NOMO-1 treated with DMSO at 0.1 percent for 48 hours (cell line): ENCODE results near the gene LAMB2.

Experiments used
- DNase-seq: peaks from one replicate; lab custom pipeline; 2025; ENCODE audit not compliant: unreplicated experiment; lab: John Stamatoyannopoulos, UW

The LAMB2 gene

GRCh38 chr3:49122022-49122421, 10.8 kb downstream of the LAMB2 start:
- no peak for DNase-seq

GRCh38 chr3:49121132-49121736, 11.6 kb downstream of the LAMB2 start:
- DNase-seq: no peak

- peak; percentile 79 for DNase-seq
These were observed 12.3 kb downstream of the LAMB2 start, which contains the start of gene USP19 for GRCh38 chr3:49120438-49121131. Gene USP19 (minus strand): TSS chr3:49120823. CDS start chr3:49119145, 1,678 bp downstream.

GRCh38 chr3:49120096-49120437, 12.8 kb downstream of the LAMB2 start:
- DNase-seq: no peak

GRCh38 chr3:49119439-49119838, 13.4 kb downstream of the LAMB2 start:
- DNase-seq: no peak

DNA sequence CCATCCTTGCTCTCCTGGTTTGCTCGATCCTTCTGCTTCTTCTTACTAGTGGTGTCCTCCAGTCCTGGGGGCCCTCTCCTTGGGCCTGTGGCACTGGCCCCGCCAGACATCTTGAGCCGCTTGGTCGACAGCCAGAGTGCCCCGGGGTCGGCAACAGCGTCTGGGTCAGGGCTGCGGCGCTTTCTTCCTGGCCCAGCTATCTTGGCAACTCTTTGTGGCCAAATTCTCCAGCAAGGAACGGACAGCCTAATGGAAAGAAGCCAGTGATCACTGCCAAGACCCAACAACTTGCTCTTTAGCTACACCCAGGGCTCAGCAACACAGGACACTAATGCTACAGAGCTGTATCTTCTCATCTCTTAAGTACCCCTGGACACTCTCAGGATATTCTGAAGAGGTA, 13.8 kb downstream of the LAMB2 start:
- no peak for DNase-seq

- DNase-seq: no peak
These were observed 20.6 kb downstream of the LAMB2 start for GRCh38 chr3:49112262-49112661.

DNA sequence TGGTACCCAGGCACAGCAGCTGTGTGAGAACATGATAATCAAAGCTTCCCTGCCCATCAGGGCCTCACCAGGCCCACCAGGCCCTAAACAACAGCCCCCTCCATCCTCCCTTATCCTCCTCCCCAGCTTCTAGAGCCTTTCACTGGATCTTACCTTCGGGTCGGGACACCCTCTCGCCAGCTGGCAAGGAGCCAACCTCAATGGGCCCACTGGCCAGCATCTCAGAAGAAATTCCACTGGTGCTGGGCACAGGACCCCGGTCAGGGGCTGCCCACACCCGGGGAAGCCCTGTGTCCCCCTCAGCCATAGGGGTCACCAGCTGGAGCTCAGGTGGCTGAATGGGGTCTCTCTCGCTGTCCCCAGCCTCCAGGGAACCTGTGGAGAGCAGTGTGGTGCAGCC, 21.5 kb downstream of the LAMB2 start:
- DNase-seq: no peak

GRCh38 chr3:49110780-49111179, 22.1 kb downstream of the LAMB2 start:
- no peak for DNase-seq

DNA sequence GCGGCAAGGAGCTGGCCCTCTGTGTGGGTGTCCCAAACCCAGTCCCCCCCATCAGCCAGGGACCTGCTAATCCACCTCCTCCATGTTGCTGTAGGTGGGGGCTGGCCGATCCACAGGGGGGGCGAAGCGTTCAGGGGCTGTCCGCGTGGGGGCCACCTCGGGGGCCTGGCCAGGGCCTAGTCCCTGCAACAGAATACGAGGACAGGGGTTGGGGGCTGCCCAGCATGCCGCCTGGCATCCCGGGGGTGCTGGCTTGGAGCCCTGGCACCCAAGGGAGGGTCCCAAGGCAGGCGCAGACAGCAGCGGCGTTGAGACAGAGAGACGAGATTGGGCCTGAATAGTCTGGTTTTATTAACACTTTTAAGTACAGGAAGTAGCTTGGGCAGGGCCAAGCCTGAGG, 24.5 kb downstream of the LAMB2 start:
- DNase-seq: no peak

DNA sequence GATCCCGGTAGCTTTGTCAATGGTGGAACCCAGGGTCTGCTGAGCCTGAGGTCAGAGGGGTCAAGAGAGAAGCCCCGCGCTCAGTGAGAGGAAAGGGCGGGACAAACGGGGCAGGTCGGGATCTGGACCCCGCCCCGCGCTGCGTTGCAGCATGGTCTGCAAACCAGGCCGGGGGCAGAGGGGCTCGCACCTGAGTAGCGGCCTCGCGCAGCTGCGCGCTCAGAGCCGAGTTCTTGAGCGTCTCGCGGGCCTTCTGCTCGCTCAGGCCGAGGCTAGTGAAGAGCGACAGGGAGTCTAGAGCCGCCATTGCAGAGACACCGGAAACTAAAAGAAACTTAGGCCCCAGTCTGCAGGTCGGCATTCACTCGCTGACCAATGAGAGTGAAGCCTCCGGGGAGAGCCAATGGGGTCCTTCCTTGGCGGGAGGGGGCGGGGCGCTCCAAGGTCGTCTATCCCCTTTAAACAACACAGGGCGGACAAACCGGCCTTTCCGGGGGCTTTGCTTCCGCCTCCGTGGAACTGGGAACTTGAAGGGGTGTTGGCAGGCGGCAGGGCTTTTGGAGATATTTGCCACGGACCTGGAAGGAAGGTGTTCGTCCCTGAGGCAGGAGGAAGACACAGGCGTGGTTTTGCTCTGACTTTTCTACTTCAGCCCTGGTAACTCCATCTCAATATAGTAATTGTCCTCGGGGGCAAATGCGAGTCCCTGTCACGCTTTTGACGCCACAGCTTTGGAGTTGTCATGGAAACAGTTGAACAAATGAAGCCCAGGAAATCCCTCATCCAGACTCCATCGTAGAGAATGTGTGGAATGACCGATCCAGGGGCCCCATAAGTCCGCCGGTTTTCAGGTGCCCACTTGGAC, 28.2 kb downstream of the LAMB2 start, which contains the start of gene QARS1:
TSS of gene QARS1 (minus strand) at position 331 of the 865 bp plus-strand sequence. CDS start at position 307, 24 bp downstream.
- peak; percentile 92 for DNase-seq

- DNase-seq: no peak
These were observed 28.8 kb downstream of the LAMB2 start for GRCh38 chr3:49104052-49104426.

DNA sequence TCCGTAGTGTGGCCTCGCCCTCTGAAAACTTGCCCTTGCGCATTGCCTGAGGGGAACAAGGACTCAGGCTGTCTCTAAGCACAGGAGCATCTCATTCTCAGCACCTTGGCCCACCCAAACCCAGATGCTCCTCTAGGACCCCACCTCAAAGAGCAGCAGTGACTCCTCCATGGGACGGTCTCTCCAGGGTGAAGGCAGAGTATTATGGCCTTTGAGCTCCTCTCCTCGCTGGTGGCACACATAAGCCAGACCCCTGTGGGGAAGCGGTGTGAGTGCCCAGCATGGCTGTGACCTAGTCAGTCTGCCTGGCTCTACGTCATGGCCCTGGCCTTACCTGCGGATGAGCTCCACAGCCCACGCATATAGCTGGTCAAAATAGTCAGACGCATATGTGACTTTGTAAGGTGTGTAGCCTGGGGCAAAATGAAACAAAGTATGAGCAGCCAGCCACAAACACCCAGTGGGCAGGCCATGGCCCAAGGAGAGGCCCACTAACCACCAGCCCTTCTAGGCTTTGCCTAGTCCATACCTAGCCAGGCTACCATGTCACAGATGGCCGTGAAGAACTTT, 32.7 kb downstream of the LAMB2 start:
- no peak for DNase-seq

DNA sequence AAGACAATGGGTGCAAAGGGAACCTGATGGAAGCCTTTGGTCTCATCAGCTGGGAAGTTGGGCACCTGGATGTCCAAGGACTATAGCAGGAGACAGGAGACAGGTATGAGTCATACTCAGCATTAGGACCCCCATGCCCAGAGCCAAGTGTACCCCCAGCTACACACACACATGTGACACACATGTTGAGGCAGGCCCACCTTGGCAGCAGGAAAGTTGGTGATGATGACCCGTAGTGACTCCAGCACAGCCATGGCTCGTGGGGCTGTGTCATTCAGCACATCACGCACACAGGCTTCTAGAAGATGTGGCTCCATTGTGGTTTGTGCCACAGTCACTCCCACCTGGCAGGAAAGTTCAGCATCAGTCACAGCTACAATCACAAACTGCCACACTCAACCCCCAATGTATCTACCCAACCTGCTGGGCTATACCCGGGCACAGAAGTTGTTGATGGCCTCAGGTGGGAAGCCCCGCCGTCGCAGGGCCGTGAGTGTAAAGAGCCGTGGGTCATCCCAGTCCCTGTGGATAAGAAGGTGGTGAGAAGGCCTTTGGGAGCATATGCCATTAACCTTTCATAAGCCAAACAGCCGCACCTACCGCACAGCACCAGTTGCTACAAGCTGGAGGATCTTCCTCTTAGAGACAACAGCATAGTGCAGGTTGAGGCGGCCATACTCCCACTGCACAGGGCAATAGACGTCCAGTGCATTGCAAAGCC, 33.8 kb downstream of the LAMB2 start:
- no peak for DNase-seq

GRCh38 chr3:49098429-49098828, 34.4 kb downstream of the LAMB2 start:
- no peak for DNase-seq

DNA sequence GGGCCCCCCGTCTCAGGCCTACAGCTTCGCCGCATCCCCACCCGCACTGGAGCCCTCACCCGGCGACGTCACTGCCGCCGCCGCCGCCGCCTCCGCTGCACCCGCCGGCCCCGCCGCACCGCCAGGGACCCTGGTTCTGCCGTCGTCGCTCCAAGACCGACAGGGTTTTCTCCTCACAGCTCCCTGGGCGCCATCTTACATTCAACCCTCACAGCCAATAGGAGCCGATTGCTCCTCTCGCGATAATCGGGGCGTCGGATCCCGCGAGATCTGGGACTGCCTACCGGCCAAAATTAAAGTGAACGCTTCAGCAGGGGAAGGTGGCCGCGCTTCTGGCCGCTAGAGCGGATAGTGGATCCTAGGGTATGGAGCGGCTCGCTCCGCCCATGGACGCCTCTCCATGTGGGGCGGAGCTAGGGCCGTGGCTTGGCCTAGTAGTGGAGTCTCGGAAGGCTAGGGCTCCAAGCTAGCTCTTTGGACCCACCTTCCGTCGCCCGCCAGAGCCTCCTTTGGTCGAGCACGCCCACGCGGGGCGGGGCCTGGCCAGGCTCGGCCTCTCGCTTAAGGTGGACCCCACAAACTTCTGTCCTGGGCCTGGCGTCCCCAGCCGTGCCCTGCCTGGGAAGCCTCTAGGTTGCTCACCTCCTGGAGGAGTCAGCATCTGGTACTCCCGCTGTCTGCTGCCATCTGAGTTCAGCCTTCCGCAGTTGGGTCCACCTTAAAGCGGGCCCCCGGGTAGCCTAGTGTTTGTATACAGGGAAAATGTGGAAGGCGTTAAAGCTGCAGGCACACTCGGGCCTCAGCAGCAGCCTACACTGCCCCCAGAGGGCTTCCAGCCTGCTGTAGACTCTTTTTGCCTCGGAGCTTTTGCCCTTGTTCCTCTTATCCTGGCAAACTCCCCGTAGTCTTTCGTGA, 38.7 kb downstream of the LAMB2 start, which contains the start of gene QRICH1:
TSS of gene QRICH1 (minus strand) at position 219 of the 915 bp plus-strand sequence. CDS start 17,054 bp downstream, outside the sequence.
- DNase-seq: peak; percentile 97

- peak; percentile 65 for DNase-seq
These were observed 39.7 kb downstream of the LAMB2 start for GRCh38 chr3:49092938-49093852.

- DNase-seq: no peak
These were observed 51.4 kb downstream of the LAMB2 start for GRCh38 chr3:49081429-49081828.

DNA sequence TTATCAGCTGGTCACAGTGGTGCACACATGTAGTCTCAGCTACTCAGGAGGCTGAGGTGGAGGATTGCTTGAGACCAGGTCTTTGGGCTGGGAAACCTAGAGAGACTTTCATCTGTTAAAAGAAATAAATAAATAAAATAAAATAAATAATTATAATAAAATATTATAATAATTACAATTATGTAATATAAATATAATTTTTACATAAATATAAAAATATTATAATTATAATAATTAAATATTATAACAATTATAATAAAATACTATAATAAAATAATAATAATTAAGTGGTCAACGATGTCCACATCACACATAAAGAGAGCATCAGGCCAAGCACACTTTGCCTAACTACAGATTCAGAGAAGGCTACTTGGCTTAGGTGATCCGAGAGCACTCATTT, 53.6 kb downstream of the LAMB2 start:
- no peak for DNase-seq
